HG02763 (cell line): ENCODE results near the gene OR1I1.
"Not testable (repeated sequence)": the region's sequence is repeated elsewhere in the genome, so short reads cannot be mapped to it uniquely, and the experiment has no call there.

Experiments used
- ATAC-seq: cut with Tn5 transposase; IDR thresholded peaks from one replicate; pipeline ENCODE4 v1.9.1; 2021; ENCODE audit warnings: mild to moderate bottlenecking, moderate library complexity; ENCODE audit not compliant: unreplicated experiment

Gene OR1I1, protein sequence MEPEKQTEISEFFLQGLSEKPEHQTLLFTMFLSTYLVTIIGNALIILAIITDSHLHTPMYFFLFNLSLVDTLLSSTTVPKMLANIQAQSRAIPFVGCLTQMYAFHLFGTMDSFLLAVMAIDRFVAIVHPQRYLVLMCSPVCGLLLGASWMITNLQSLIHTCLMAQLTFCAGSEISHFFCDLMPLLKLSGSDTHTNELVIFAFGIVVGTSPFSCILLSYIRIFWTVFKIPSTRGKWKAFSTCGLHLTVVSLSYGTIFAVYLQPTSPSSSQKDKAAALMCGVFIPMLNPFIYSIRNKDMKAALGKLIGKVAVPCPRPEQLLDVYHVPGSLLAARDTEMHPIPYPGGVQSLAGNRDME

GRCh38 chr19:15081911-15082310 lies at the start of gene OR1I1:
Gene OR1I1 (plus strand): TSS chr19:15082211. CDS start chr19:15087066, 4,855 bp downstream.
- ATAC-seq: no peak

GRCh38 chr19:15035795-15036311 lies 46.2 kb upstream of the OR1I1 start:
- ATAC-seq: no peak

GRCh38 chr19:15037586-15037985 lies 44.4 kb upstream of the OR1I1 start:
- no peak for ATAC-seq

GRCh38 chr19:15038294-15038693 lies 43.7 kb upstream of the OR1I1 start:
- no peak for ATAC-seq

GRCh38 chr19:15042003-15042402 lies 40.0 kb upstream of the OR1I1 start:
- ATAC-seq: no peak

- no peak for ATAC-seq
Measured at GRCh38 chr19:15042826-15043225, 39.2 kb upstream of the OR1I1 start.

- ATAC-seq: no peak
Measured at GRCh38 chr19:15045506-15045905, 36.5 kb upstream of the OR1I1 start.

GRCh38 chr19:15047680-15048079 lies 34.3 kb upstream of the OR1I1 start:
- no peak for ATAC-seq

GRCh38 chr19:15048128-15048527 lies 33.9 kb upstream of the OR1I1 start:
- no peak for ATAC-seq

DNA sequence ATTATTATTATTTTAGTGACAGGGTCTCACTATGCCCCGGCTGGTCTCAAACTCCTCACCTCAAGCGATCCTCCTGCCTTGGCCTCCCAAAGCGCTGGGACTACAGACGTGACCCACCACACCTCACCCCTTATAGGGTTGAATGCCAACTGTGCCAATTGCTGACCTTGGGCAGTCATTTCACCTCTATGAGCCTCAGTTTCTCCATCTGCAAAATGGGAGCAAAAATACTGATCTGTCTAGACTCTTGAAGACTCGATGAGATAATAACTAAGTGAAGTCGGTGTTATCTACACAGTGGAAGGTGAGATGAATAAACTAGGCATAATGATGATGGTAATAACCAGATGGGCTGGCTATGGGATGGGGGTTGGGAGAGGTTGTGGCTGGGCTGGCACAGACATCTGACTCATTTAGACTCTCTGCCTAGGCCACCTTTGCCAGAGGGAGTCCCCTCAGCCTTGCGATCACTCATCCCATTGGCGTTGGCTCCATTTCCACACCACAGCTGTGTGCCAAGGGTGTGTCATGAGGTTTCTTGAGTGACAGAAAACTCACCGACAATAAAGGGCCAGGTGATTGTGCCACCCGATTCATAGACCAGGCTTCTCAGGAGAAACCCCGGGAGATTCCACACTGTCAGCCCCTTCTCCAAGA lies 33.0 kb upstream of the OR1I1 start, which contains the start of gene CASP14:
TSS of gene CASP14 (plus strand) at position 596 of the 657 bp plus-strand sequence. CDS start 2,772 bp downstream, outside the sequence.
- no peak for ATAC-seq

GRCh38 chr19:15050639-15051038 lies 31.4 kb upstream of the OR1I1 start:
- no peak for ATAC-seq

GRCh38 chr19:15062036-15062435 lies 20.0 kb upstream of the OR1I1 start:
- ATAC-seq: no peak

DNA sequence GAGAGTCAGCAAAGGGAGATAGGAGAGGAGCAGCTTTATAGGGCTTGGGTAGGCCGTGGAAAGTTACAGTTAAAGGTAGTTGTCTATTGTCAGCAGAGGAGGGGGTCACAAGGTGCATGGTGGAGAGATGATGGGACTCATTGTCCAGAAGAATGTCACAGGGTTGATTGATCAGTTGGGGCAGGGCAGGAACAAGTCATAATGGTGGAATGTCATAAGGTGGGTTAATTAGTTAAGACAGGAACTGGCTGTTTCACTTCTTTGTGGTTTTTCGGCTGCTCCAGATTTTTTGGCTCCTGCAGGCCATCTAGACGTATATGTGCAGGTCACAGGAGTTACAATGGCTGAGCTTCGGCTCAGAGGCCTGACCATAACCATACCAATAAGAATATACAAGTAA lies 11.6 kb upstream of the OR1I1 start:
- ATAC-seq: not testable (repeated sequence)

DNA sequence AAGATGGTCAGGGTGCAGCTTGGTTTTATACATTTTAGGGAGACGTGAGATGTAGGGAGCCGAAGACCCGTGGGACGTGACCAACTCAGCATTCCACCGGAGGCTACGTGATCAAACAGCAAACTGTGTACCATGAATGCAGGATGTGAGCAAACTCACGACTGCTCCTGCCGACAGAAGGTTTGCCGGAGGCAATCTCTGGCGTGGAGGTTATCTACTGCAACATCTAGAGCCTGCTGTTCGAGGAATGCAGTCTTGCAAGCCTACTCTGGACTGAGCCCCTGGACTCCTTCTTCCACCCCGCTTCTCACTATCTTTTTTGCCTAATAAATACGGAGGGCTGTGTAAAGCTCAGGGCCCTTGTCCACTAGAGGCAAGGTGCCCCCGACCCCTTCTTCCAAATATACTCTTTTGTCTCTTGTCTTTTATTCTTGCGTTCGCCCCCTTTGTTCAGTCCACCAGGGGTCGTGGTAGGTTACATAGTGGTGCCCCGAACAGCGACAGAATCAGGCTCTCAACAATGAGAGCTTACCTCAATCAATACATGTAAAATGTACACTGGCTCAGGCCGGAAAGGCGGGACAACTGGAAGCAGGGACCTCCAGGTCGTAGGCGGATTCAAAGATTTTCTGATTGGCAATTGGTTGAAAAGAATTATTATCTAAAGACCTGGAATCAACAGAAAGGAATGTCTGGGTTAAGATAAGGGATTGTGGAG lies 8.9 kb upstream of the OR1I1 start:
- no peak for ATAC-seq

DNA sequence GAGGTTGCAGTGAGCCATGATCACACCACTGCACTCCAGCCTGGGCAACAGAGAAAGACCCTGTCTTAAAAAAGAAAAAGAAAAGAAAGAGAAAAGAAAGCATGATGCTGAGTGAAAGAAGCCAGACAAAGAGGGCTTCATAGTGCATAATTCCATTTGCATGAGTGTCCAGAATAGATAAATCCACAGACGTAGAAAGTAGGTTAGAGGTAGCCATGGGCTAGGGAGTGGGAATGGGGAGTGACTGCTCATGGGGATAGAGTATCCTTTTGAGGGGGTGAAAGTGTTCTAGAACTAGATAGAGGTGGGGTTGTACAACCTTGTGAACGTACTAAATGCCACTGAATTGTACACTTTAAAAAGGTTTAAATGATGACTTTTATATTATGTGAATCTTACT lies 7.6 kb upstream of the OR1I1 start:
- no peak for ATAC-seq

GRCh38 chr19:15075806-15076205 lies 6.2 kb upstream of the OR1I1 start:
- no peak for ATAC-seq

GRCh38 chr19:15080002-15080401 lies 2.0 kb upstream of the OR1I1 start:
- not testable (repeated sequence) for ATAC-seq

- ATAC-seq: no peak
Measured at GRCh38 chr19:15087182-15087581, 5.2 kb downstream of the OR1I1 start.

DNA sequence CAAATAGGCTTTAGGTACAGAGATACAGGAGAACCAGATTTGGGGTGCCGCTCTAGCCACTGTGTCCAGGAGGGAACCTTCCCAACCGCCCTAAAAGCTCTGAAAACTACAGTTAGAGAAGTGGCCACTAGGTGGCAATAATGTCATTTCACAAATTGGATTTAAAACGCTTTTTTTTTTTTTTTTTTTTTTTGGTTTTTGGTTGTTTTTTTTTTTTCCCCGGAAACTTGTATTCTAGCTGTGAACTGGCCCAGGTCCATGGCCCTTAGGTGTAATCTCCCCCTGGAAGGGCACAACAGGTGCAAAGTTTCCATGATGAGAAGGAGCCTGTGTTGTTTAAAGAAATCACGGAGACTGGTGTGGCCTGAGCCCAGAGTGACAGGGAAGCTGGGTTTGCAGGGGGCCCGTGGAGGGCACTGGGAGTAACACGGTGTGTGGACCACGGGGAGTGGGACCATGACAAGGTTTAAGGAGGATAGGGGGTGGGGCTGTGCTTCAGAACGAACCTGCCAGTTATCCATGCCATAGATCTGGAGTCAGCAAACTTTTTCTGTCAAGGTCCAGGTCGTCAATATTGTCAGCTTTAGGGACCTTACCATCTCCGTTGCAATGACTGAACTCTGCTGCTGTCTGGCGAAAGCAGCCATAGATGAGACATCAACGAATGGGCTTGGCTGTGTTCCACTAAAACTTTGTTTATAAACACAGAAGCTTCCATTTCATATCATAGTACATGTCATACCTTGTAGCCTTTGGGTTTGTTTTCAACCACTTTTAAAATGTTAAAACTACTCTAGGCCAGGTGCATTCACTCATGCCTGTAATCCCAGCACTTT lies 10.1 kb downstream of the OR1I1 start:
- no peak for ATAC-seq

DNA sequence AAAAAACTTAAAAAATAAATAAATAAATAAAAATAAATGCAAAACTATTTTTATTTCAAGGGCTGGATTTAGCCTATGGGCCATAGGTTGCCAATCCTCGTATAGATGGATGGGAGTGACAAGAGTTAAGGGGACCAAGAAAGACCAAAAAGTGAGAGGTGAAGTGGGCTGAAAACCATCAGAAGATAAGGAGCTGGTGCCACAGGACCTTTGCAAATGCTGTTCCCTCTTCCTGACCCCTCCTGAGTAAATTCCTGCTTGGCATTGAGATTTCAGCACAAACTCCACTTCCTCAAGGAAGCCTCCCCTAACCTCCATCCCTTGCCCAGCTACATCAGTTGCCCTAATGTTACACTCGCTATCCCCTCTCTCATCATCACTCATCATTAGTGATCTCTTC lies 11.0 kb downstream of the OR1I1 start:
- no peak for ATAC-seq

GRCh38 chr19:15096223-15096622 lies 14.2 kb downstream of the OR1I1 start:
- ATAC-seq: no peak
